Lung microvascular endothelial cell (primary cell): Measurements from ENCODE around the gene ADAM29. TPM values are rescaled to one million over a fixed set of nuclear protein-coding genes. Genes with fewer than 3 reads are reported as not detected.
"Not testable (repeated sequence)": the region's sequence is repeated elsewhere in the genome, so short reads cannot be mapped to it uniquely, and the experiment has no call there.

Experiments
- DNase-seq, 2 donors: peaks; one replicate each; pipeline versions ENCODE4 v3.0.0 to v3.0.0-alpha.2; 2010; ENCODE audit warnings: low read depth in 2 of 2
- total RNA-seq: library from RNA; depleted of rRNA; stranded (reverse); fragments of >200 nt; gene quantifications from 2 replicates; pipeline ENCODE4 v1.2.1, GENCODE V29; 2014

Gene ADAM29
- not detected in 2 replicates for total RNA-seq

- no peak for DNase-seq
These were observed at the start of gene ADAM29 for GRCh38 chr4:174918058-174918457. TSS of gene ADAM29 (plus strand) at chr4:174918358. CDS start at chr4:174975526, 57,168 bp downstream.

- no peak for DNase-seq
These were observed 48.8 kb upstream of the ADAM29 start for GRCh38 chr4:174869339-174869738.

GRCh38 chr4:174870311-174870710 is 47.8 kb upstream of the ADAM29 start:
- DNase-seq = no peak

- no peak for DNase-seq
These were observed 46.8 kb upstream of the ADAM29 start for GRCh38 chr4:174871407-174871806.

GRCh38 chr4:174873146-174873545 is 45.0 kb upstream of the ADAM29 start:
- not testable (repeated sequence) for DNase-seq

- DNase-seq = no peak
These were observed 44.2 kb upstream of the ADAM29 start for GRCh38 chr4:174873931-174874330.

- no peak for DNase-seq
These were observed 43.3 kb upstream of the ADAM29 start for GRCh38 chr4:174874898-174875297.

- no peak for DNase-seq
These were observed 38.2 kb upstream of the ADAM29 start for GRCh38 chr4:174880001-174880400.

- no peak for DNase-seq
These were observed 35.7 kb upstream of the ADAM29 start for GRCh38 chr4:174882317-174882992.

- no peak for DNase-seq
These were observed 10.7 kb upstream of the ADAM29 start for GRCh38 chr4:174907508-174907907.

- DNase-seq = no peak
These were observed 7.9 kb upstream of the ADAM29 start for GRCh38 chr4:174910271-174910670.

GRCh38 chr4:174912919-174913543 is 5.1 kb upstream of the ADAM29 start:
- no peak for DNase-seq

- DNase-seq = no peak
These were observed 1.8 kb downstream of the ADAM29 start for GRCh38 chr4:174919886-174920423.

GRCh38 chr4:174926958-174927357 is 8.8 kb downstream of the ADAM29 start:
- DNase-seq = no peak

GRCh38 chr4:174928174-174928573 is 10.0 kb downstream of the ADAM29 start:
- DNase-seq = no peak

- no peak for DNase-seq
These were observed 10.6 kb downstream of the ADAM29 start for GRCh38 chr4:174928575-174929253.

- DNase-seq = no peak
These were observed 11.2 kb downstream of the ADAM29 start for GRCh38 chr4:174929346-174929745.

GRCh38 chr4:174930895-174931294 is 12.7 kb downstream of the ADAM29 start:
- DNase-seq = no peak

GRCh38 chr4:174933083-174933482 is 14.9 kb downstream of the ADAM29 start:
- no peak for DNase-seq

GRCh38 chr4:174934360-174934759 is 16.2 kb downstream of the ADAM29 start:
- DNase-seq = no peak

GRCh38 chr4:174935607-174936006 is 17.4 kb downstream of the ADAM29 start:
- DNase-seq = no peak

- DNase-seq = no peak
These were observed 21.8 kb downstream of the ADAM29 start for GRCh38 chr4:174940002-174940401.
